Hematopoietic multipotent progenitor cell treated with erythropoietin and hydrocortisone succinate and interleukin-3 and kit ligand, for 15 days (in vitro differentiated cells): ENCODE measurements around the gene NHS.

Source experiments
- DNase-seq: peaks from one replicate; pipeline ENCODE4 v3.0.0-alpha.2; 2015; ENCODE audit warnings: low spot score

The NHS gene

GRCh38 chrX:17674601-17675000 lies 299.6 kb downstream of the NHS start:
- DNase-seq: no peak

GRCh38 chrX:17679261-17679660 lies 304.3 kb downstream of the NHS start:
- DNase-seq: no peak

- no peak for DNase-seq
These were observed 304.8 kb downstream of the NHS start for GRCh38 chrX:17679820-17680219.

GRCh38 chrX:17680732-17681413 lies 305.9 kb downstream of the NHS start:
- DNase-seq: no peak

GRCh38 chrX:17682259-17682658 lies 307.3 kb downstream of the NHS start:
- DNase-seq: no peak

GRCh38 chrX:17685026-17685425 lies 310.0 kb downstream of the NHS start:
- DNase-seq: no peak

- no peak for DNase-seq
These were observed 312.6 kb downstream of the NHS start for GRCh38 chrX:17687648-17688047.

GRCh38 chrX:17689971-17690409 lies 315.0 kb downstream of the NHS start:
- peak; percentile 5 for DNase-seq

GRCh38 chrX:17692709-17693346 lies 317.8 kb downstream of the NHS start:
- DNase-seq: no peak

- no peak for DNase-seq
These were observed 322.2 kb downstream of the NHS start for GRCh38 chrX:17697191-17697590.

- DNase-seq: no peak
These were observed 326.0 kb downstream of the NHS start for GRCh38 chrX:17700976-17701375.

- no peak for DNase-seq
These were observed 328.2 kb downstream of the NHS start for GRCh38 chrX:17703201-17703600.

- no peak for DNase-seq
These were observed 330.2 kb downstream of the NHS start for GRCh38 chrX:17705211-17705610.

- no peak for DNase-seq
These were observed 331.7 kb downstream of the NHS start for GRCh38 chrX:17706676-17707075.

GRCh38 chrX:17707731-17708130 lies 332.7 kb downstream of the NHS start:
- DNase-seq: no peak

GRCh38 chrX:17710871-17711301 lies 335.9 kb downstream of the NHS start:
- DNase-seq: no peak

GRCh38 chrX:17713288-17713687 lies 338.3 kb downstream of the NHS start:
- no peak for DNase-seq

GRCh38 chrX:17718649-17719165 lies 343.7 kb downstream of the NHS start:
- DNase-seq: no peak

GRCh38 chrX:17719711-17720110 lies 344.7 kb downstream of the NHS start:
- no peak for DNase-seq

GRCh38 chrX:17721715-17722114 lies 346.7 kb downstream of the NHS start:
- no peak for DNase-seq

GRCh38 chrX:17725181-17725580 lies 350.2 kb downstream of the NHS start:
- DNase-seq: no peak

GRCh38 chrX:17732138-17732783 lies 357.3 kb downstream of the NHS start:
- no peak for DNase-seq

GRCh38 chrX:17735406-17735805 lies 360.4 kb downstream of the NHS start:
- no peak for DNase-seq
